Testis (tissue), 2 donors: ENCODE measurements around the gene SH3BP1.

ENCODE experiments used
- POLR2A ChIP-seq: fragments of 450-650 bp; IDR thresholded peaks from one replicate; pipeline ENCODE4 v1.6.1; 2017; ENCODE audit warnings: antibody characterized with exemption, mild to moderate bottlenecking, moderate library complexity
- TF ChIP-seq, protein P1 (sequence below), 3 experiments: fragments of 450-650 bp in 2 of 3; fragments of 200-600 bp in 1 of 3; sonication (generic) in 1 of 3; IDR thresholded peaks; one replicate each; pipeline ENCODE4 v1.5.1; 2016 to 2019; ENCODE audit warnings: antibody characterized with exemption in 3 of 3, mild to moderate bottlenecking in 2 of 3, moderate library complexity in 1 of 3

DNA sequence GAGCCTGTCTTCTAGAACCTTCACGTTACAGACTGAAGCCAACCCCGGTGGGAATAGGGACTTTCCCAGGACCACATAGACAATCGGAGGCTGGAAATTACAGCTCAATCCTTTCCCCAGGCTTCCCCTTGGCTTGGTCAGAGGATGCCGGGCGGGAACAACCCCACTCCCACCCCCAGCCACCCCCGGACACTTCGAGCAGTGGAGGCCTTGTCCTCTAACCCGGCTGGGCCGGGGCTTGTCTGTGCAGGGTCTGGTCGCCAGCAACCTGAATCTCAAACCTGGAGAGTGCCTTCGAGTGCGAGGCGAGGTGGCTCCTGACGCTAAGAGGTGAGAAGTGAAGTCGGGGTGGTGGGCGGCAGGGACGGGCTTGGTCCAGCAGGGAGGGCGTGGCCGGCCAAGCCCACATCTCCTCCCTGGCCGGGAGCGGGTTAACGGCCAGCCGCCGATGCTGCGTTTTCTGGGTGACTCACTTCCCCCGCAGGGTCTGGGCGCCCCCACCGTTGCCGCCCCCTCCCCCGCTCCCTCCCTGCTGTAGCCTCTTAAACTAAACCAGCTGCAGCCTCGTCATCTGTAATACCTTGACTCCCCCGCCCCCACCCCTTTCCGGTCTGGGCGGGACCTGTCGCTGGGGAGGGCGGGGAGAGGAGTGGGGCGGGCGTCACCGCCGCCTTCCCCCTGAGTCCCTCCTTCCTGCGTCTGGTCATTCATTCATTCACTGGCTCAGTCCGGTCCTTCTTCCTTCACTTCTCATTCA is 37.4 kb downstream of the SH3BP1 start:
- no peak for TF ChIP-seq POLR2A
- TF ChIP-seq, protein P1, sequence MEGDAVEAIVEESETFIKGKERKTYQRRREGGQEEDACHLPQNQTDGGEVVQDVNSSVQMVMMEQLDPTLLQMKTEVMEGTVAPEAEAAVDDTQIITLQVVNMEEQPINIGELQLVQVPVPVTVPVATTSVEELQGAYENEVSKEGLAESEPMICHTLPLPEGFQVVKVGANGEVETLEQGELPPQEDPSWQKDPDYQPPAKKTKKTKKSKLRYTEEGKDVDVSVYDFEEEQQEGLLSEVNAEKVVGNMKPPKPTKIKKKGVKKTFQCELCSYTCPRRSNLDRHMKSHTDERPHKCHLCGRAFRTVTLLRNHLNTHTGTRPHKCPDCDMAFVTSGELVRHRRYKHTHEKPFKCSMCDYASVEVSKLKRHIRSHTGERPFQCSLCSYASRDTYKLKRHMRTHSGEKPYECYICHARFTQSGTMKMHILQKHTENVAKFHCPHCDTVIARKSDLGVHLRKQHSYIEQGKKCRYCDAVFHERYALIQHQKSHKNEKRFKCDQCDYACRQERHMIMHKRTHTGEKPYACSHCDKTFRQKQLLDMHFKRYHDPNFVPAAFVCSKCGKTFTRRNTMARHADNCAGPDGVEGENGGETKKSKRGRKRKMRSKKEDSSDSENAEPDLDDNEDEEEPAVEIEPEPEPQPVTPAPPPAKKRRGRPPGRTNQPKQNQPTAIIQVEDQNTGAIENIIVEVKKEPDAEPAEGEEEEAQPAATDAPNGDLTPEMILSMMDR (IDR thresholded peaks at IDR 0.05): no peak
